ENCODE results near the gene SGCB.
"Not testable (repeated sequence)": the region's sequence is repeated elsewhere in the genome, so short reads cannot be mapped to it uniquely, and the experiment has no call there.

The SGCB gene

GRCh38 chr4:52038103-52038912, at the start of gene SGCB:
Gene SGCB (minus strand): TSS chr4:52038299. CDS start chr4:52038259, 40 bp downstream.
- peak; percentile 83 for FAIRE-seq
- peak; percentile 90 for DNase-seq (ENCODE audit: low spot score)

GRCh38 chr4:52086425-52086824, 48.3 kb upstream of the SGCB start:
- FAIRE-seq; DNase-seq (ENCODE audit: low spot score): not testable (repeated sequence)

GRCh38 chr4:52081216-52081615, 43.1 kb upstream of the SGCB start:
- no peak for FAIRE-seq
- no peak for DNase-seq (ENCODE audit: low spot score)

- no peak for FAIRE-seq
- DNase-seq (ENCODE audit: low spot score), result no peak
Measured at GRCh38 chr4:52079659-52080058, 41.6 kb upstream of the SGCB start.

GRCh38 chr4:52076731-52077130, 38.6 kb upstream of the SGCB start:
- DNase-seq (ENCODE audit: low spot score) (no peak), FAIRE-seq (no peak)

- DNase-seq (ENCODE audit: low spot score), result no peak
- no peak for FAIRE-seq
Measured at GRCh38 chr4:52071791-52072546, 33.9 kb upstream of the SGCB start.

GRCh38 chr4:52069571-52069970, 31.5 kb upstream of the SGCB start:
- FAIRE-seq (no peak), DNase-seq (ENCODE audit: low spot score) (no peak)

- DNase-seq (ENCODE audit: low spot score), result peak; percentile 38
Measured at GRCh38 chr4:52059372-52059771, 21.3 kb upstream of the SGCB start.

GRCh38 chr4:52058275-52058674, 20.2 kb upstream of the SGCB start:
- DNase-seq (ENCODE audit: low spot score), result no peak
- no peak for FAIRE-seq

More at GRCh38 chr4:52059372-52059771, 21.3 kb upstream of the SGCB start:
- FAIRE-seq, result no peak

GRCh38 chr4:52057196-52057595, 19.1 kb upstream of the SGCB start:
- FAIRE-seq, result no peak
- no peak for DNase-seq (ENCODE audit: low spot score)

GRCh38 chr4:52054254-52054653, 16.2 kb upstream of the SGCB start:
- FAIRE-seq (no peak), DNase-seq (ENCODE audit: low spot score) (no peak)

GRCh38 chr4:52052475-52052780, 14.3 kb upstream of the SGCB start:
- FAIRE-seq, result no peak

GRCh38 chr4:52051615-52052474, 13.7 kb upstream of the SGCB start:
- DNase-seq (ENCODE audit: low spot score) (no peak), FAIRE-seq (no peak)

More at GRCh38 chr4:52052475-52052780, 14.3 kb upstream of the SGCB start:
- DNase-seq (ENCODE audit: low spot score), result no peak

- FAIRE-seq, result no peak
- no peak for DNase-seq (ENCODE audit: low spot score)
Measured at GRCh38 chr4:52051213-52051614, 13.1 kb upstream of the SGCB start, which contains the start of gene SPATA18. Gene SPATA18 (plus strand): TSS chr4:52051304. CDS start chr4:52051705, 401 bp downstream.

GRCh38 chr4:52049266-52049665, 11.2 kb upstream of the SGCB start:
- DNase-seq (ENCODE audit: low spot score) (no peak), FAIRE-seq (no peak)

GRCh38 chr4:52045028-52045427, 6.9 kb upstream of the SGCB start:
- DNase-seq (ENCODE audit: low spot score) (no peak), FAIRE-seq (no peak)

- FAIRE-seq (no peak), DNase-seq (ENCODE audit: low spot score) (peak; percentile 71)
Measured at GRCh38 chr4:52037689-52038102, 403 bp downstream of the SGCB start.

- DNase-seq (ENCODE audit: low spot score), result no peak
- no peak for FAIRE-seq
Measured at GRCh38 chr4:52036886-52037530, 1.1 kb downstream of the SGCB start.

GRCh38 chr4:52035190-52035589, 2.9 kb downstream of the SGCB start:
- FAIRE-seq, result peak; percentile 59

GRCh38 chr4:52032005-52032404, 6.1 kb downstream of the SGCB start:
- FAIRE-seq, result no peak

More at GRCh38 chr4:52035190-52035589, 2.9 kb downstream of the SGCB start:
- DNase-seq (ENCODE audit: low spot score), result no peak

GRCh38 chr4:52028970-52029369, 9.1 kb downstream of the SGCB start:
- FAIRE-seq (no peak), DNase-seq (ENCODE audit: low spot score) (no peak)

More at GRCh38 chr4:52032005-52032404, 6.1 kb downstream of the SGCB start:
- DNase-seq (ENCODE audit: low spot score), result no peak

Data from urothelium cell line (cell line).